K562 (cell line): ENCODE measurements around the gene CALR3. TPM values are rescaled to one million over a fixed set of nuclear protein-coding genes. Genes with fewer than 3 reads are reported as not detected.

Experiments
- ATAC-seq: fragments of 200-7000 bp; cut with Tn5 transposase; 3 replicates; pipeline ENCODE4 v1.9.1; 2020; ENCODE audit warnings: moderate library complexity
- BruUV-seq: library from RNA; stranded (reverse); fragments of 400-500 nt; replicated peaks from 2 replicates; lab custom pipeline; 2021; lab: Mats Ljungman, UMichigan
- CTCF ChIA-PET: fragments of 300-600 bp; formaldehyde crosslinking; extraction: SDS; loops from one replicate; lab custom pipeline; 2021; ENCODE audit warnings: low intra/inter-chr PET ratio; lab: Yijun Ruan, JAX
- POLR2A ChIA-PET: fragments of 300-600, 350-650 bp; sonication (Branson Sonifier 250); formaldehyde crosslinking; extraction: SDS; loops from one replicate; lab custom pipeline; 2021; ENCODE audit warnings: antibody characterized with exemption, inconsistent platforms; lab: Yijun Ruan, JAX
- DNase-seq, 4 experiments: peaks; one replicate each; pipeline versions ENCODE4 v3.0.0 to v3.0.0-alpha.2; 2011 to 2018; ENCODE audit warnings: low spot score in 3 of 4, mixed read lengths in 3 of 4; ENCODE audit errors: extremely low read depth in 1 of 4
- FAIRE-seq: peaks from 2 replicates; lab custom pipeline; 2011; peaks lifted over from hg19 to GRCh38; lab: Jason Lieb, UNC
- H2AFZ ChIP-seq: 2 replicates; pipeline ENCODE4 v1.6.0; 2011; ENCODE audit warnings: low read depth, low read length, control low read depth, inconsistent platforms
- H3K27ac ChIP-seq: fragments of 200-600 bp; 3 replicates; pipeline ENCODE4 v1.8.0; 2011; ENCODE audit warnings: low read depth, mild to moderate bottlenecking, control low read depth, inconsistent platforms, low read length, moderate library complexity, mixed read lengths; ENCODE audit errors: extremely low read depth
- H3K27me3 ChIP-seq, 2 experiments: fragments of 300-600 bp in 1 of 2; 2 replicates in 1 of 2; 3 replicates in 1 of 2; pipeline versions ENCODE4 v1.6.0 to v1.8.0; 2011; ENCODE audit warnings: inconsistent platforms in 2 of 2, low read length in 2 of 2, mild to moderate bottlenecking in 1 of 2, mixed read lengths in 1 of 2, moderate library complexity in 1 of 2; ENCODE audit not compliant: control insufficient read depth in 2 of 2, insufficient read depth in 2 of 2
- H3K36me3 ChIP-seq: fragments of 300-600 bp; 3 replicates; pipeline ENCODE4 v1.8.0; 2011; ENCODE audit warnings: mild to moderate bottlenecking, low read length, inconsistent platforms; ENCODE audit not compliant: control insufficient read depth, insufficient read depth
- H3K4me1 ChIP-seq, 2 experiments: fragments of 200-600 bp in 1 of 2; replicated peaks in 1 of 2; 2 replicates in 1 of 2; 3 replicates in 1 of 2; pipeline versions ENCODE4 v1.5.1 to v1.8.0; 2011; ENCODE audit warnings: inconsistent platforms in 2 of 2, low read length in 2 of 2, mild to moderate bottlenecking in 1 of 2, mixed read lengths in 1 of 2, moderate library complexity in 1 of 2; ENCODE audit not compliant: control insufficient read depth in 2 of 2, insufficient read depth in 2 of 2
- H3K4me2 ChIP-seq: 2 replicates; pipeline ENCODE4 v1.6.1; 2011; ENCODE audit warnings: low read length, control low read depth, inconsistent platforms, mixed read lengths; ENCODE audit not compliant: insufficient read depth
- H3K4me3 ChIP-seq: fragments of 200-600 bp; sonication (generic), shearing (Covaris generic); 2 replicates; pipeline ENCODE4 v1.5.1; 2016; ENCODE audit warnings: control low read depth, inconsistent platforms
- H3K79me2 ChIP-seq: fragments of 200-600 bp; 3 replicates; pipeline ENCODE4 v1.8.0; 2011; ENCODE audit warnings: low read length, inconsistent platforms; ENCODE audit not compliant: control insufficient read depth, insufficient read depth
- H3K9ac ChIP-seq, 2 experiments: 2 replicates each; pipeline versions ENCODE4 v1.6.0 to v1.6.1; 2011; ENCODE audit warnings: low read depth in 2 of 2, low read length in 2 of 2, control low read depth in 1 of 2, inconsistent platforms in 1 of 2, mild to moderate bottlenecking in 1 of 2, mixed read lengths in 1 of 2; ENCODE audit not compliant: insufficient read depth in 1 of 2
- H3K9me1 ChIP-seq: one replicate; pipeline ENCODE4 v1.6.0; 2011; ENCODE audit warnings: inconsistent platforms, mild to moderate bottlenecking, low read length, moderate library complexity; ENCODE audit not compliant: control insufficient read depth, insufficient read depth
- H3K9me3 ChIP-seq: replicated peaks from 2 replicates; pipeline ENCODE4 v1.5.1; 2011; ENCODE audit warnings: low read depth, low read length, inconsistent platforms; ENCODE audit not compliant: control insufficient read depth, insufficient read depth
- H4K20me1 ChIP-seq: replicated peaks from 2 replicates; pipeline ENCODE4 v1.6.1; 2011; ENCODE audit warnings: low read length, inconsistent platforms, mixed read lengths; ENCODE audit not compliant: control insufficient read depth, insufficient read depth
- CEBPB ChIP-seq: fragments of 450-650 bp; IDR thresholded peaks from 2 replicates; pipeline ENCODE4 v1.6.1; 2016; ENCODE audit warnings: missing genetic modification characterization, missing compliant biosample characterization
- CREB3L1 ChIP-seq: fragments of 450-650 bp; IDR thresholded peaks from 2 replicates; pipeline ENCODE4 v1.6.1; 2014; ENCODE audit warnings: low read depth, mild to moderate bottlenecking, moderate library complexity, borderline replicate concordance
- EZH2 ChIP-seq: IDR thresholded peaks from 2 replicates; pipeline ENCODE4 v1.6.1; 2012; ENCODE audit warnings: low read depth, mild to moderate bottlenecking, inconsistent platforms, low read length, borderline replicate concordance
- NCOR1 ChIP-seq: fragments of 450-650 bp; IDR thresholded peaks from 2 replicates; pipeline ENCODE4 v1.6.1; 2016; ENCODE audit warnings: mild to moderate bottlenecking, moderate library complexity
- ZFP30 ChIP-seq: fragments of 250-450 bp; sonication (Bioruptor Pico); IDR thresholded peaks from 2 replicates; pipeline ENCODE4 v1.8.0; 2022; ENCODE audit warnings: moderate library complexity, mild to moderate bottlenecking, inconsistent platforms, borderline replicate concordance
- WGBS: fragments of 100-300 bp; shearing (Covaris generic); methylation state at CpG from one replicate; pipeline ENCODE4 v1.1.6; 2016; ENCODE audit warnings: low coverage, mixed read lengths; ENCODE audit not compliant: insufficient coverage; ENCODE audit errors: missing lambda C conversion rate; 5-methylcytosine and 5-hydroxymethylcytosine counted together
- in situ Hi-C: fragments of 300-500 bp; cut with MboI; formaldehyde crosslinking; loops from 4 replicates; pipeline ENCODE4 v1.15.0; 2018; ENCODE audit warnings: inconsistent platforms, mixed read lengths
- intact Hi-C: fragments of 100-400 bp; cut with micrococcal nuclease; formaldehyde crosslinking; loops from 2 replicates; pipeline ENCODE4 v1.14.2; 2022
- polyA plus RNA-seq, 8 experiments: library from polyadenylated mRNA; depleted of rRNA in 4 of 8; stranded (reverse) in 5 of 8; unstranded in 3 of 8; fragments of >200 nt; fragmentation: Nextera tagmentation in 2 of 8; fragmentation: Illumina TruSeq in 1 of 8; extraction: Ambion mirVana in 2 of 8; extraction: Trizol in 1 of 8; gene quantifications; 2 replicates each; pipeline versions ENCODE4 v1.2.1 to v1.2.3, GENCODE V29; 2011 to 2014; ENCODE audit warnings: inconsistent platforms in 1 of 8, missing spikeins in 1 of 8
- total RNA-seq, 7 experiments: library from RNA; depleted of rRNA in 6 of 7; stranded (reverse); fragments of >200 nt in 6 of 7; fragmentation: Illumina TruSeq in 2 of 7; extraction: Trizol in 2 of 7; gene quantifications; 2 replicates each; pipeline versions ENCODE4 v1.2.1 to v1.2.3, GENCODE V29; 2011 to 2021; ENCODE audit warnings: low replicate concordance in 1 of 7

CALR3 gene
- total and polyA plus RNA-seq, 9 of the 15 experiments (the other 6 are each of a cell fraction or from before 2014, with no cell fraction given) = 0.15 to 0.41 (median 0.22) TPM; not detected in 4

GRCh38 chr19:16476401-16476800 is 19.6 kb downstream of the CALR3 start (continued):
- TF ChIP-seq CREB3L1 (no peak), NCOR1 (no peak), ZFP30 (no peak)

DNA sequence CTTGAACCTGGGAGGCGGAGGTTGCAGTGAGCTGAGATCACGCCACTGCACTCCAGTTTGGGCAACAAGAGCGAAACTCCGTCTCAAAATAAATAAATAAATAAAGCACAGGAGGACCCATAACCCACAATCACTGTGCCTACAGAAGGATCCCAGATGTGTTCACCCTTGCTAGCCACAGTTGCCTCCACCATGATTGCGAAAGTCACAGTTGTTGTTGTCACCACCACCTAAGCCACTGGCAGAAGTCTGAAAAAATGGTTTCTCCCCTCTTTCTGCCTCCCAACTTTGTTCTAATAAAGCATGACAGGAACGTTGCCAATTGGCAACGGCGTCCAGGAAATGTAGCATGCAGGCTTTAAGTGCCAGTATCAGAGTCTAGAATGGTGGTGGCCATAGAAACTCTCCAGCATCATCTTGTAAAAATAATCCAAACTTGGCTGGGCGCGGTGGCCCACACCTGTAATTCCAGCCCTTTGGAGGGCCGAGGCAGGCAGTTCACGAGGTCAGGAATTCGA is 22.0 kb downstream of the CALR3 start:
- Histone ChIP-seq H3K4me1 (peaks cover 19 to 25% of the 10 kb centered on the region in 2 experiments), H4K20me1 (peaks cover 10% of the 10 kb centered on the region; the same call in 1 of the 2 replicates), H3K27ac (no peak overlapping the region), H3K27me3 (no peaks in the 10 kb centered on the region), H3K9ac (no peak overlapping the region), H3K9me3 (peaks cover 9% of the 10 kb centered on the region), H3K79me2 (peaks cover 27% of the 10 kb centered on the region), H3K4me2 (no peak overlapping the region), H3K36me3 (peaks cover 9% of the 10 kb centered on the region; the same call in 2 of the 3 replicates), H3K9me1 (no peaks in the 10 kb centered on the region), H2AFZ (no peak overlapping the region), H3K4me3 (no peak overlapping the region)
- 78% methylated on average over 12 of the region's 13 CpGs for WGBS
- CTCF ChIA-PET = no interaction called here
- BruUV-seq = no TSS peak
- DNase-seq (no peak), ATAC-seq (no peak), FAIRE-seq (no peak)
- intact Hi-C loops (no loop called here), in situ Hi-C loops (no loop called here)
- TF ChIP-seq CEBPB (peak; percentile 45; the same call in 1 of the 2 replicates), EZH2 (no peak)
- POLR2A ChIA-PET = no interaction called here
